AG04449 (cell line): Measurements from ENCODE around the gene KIAA1755.
A peak's percentile ranks its signal among the peaks of the same experiment; 100 is the strongest.

Experiments
- CTCF ChIA-PET: fragments of 350-600 bp; formaldehyde crosslinking; extraction: SDS; loops from one replicate; lab custom pipeline; 2021; ENCODE audit warnings: antibody characterized with exemption; lab: Yijun Ruan, JAX
- POLR2A ChIA-PET: fragments of 400-600, 350-600 bp; formaldehyde crosslinking; extraction: SDS; loops from one replicate; lab custom pipeline; 2020; ENCODE audit warnings: antibody characterized with exemption, inconsistent platforms; lab: Yijun Ruan, JAX
- DNase-seq: peaks from one replicate; pipeline ENCODE4 v3.0.0-alpha.2; 2010; ENCODE audit warnings: low read depth, low spot score
- H3K4me3 ChIP-seq: 2 replicates; pipeline ENCODE4 v1.5.1; 2011; ENCODE audit warnings: low read depth, mild to moderate bottlenecking, control low read depth, low read length
- CTCF ChIP-seq: IDR thresholded peaks from one replicate; pipeline ENCODE4 v1.5.1; 2011; ENCODE audit warnings: mild to moderate bottlenecking, moderate library complexity, low read length, control low read depth, inconsistent platforms; ENCODE audit not compliant: insufficient read depth; ENCODE audit errors: missing control alignments

Gene KIAA1755

GRCh38 chr20:38260378-38261053 lies at the start of gene KIAA1755:
KIAA1755 (minus strand) TSS chr20:38260735; CDS start chr20:38260500, 235 bp downstream.
- DNase-seq, result no peak
- TF ChIP-seq CTCF, result no peak
- POLR2A ChIA-PET, result no interaction called here
- peak within 1 kb of the TSS; percentile 47 for H3K4me3 ChIP-seq
- CTCF ChIA-PET, result interaction anchor here (1.2 kb wide), 1 partner anchor 30 kb away, joined by 8 read pairs; no protein-coding TSS in a partner anchor

GRCh38 chr20:38308447-38308846 lies 47.9 kb upstream of the KIAA1755 start:
- ChIA-PET POLR2A (no interaction called here), CTCF (interaction anchor here (0.8 to 15.7 kb wide), 6 partner anchors 8 to 80 kb away, joined by 3 to 250 read pairs (median 5); no protein-coding TSS in a partner anchor)
- TF ChIP-seq CTCF, result no peak
- no peak for DNase-seq
- H3K4me3 ChIP-seq, result no peak overlapping the region

GRCh38 chr20:38308047-38308438 lies 47.5 kb upstream of the KIAA1755 start:
- ChIA-PET CTCF (interaction anchor here (0.8 to 15.7 kb wide), 6 partner anchors 9 to 250 kb away, joined by 3 to 250 read pairs (median 5); no protein-coding TSS in a partner anchor), POLR2A (no interaction called here)
- DNase-seq, result no peak
- no peak overlapping the region for H3K4me3 ChIP-seq
- no peak for TF ChIP-seq CTCF

GRCh38 chr20:38307371-38308046 lies 47.0 kb upstream of the KIAA1755 start:
- H3K4me3 ChIP-seq, result no peak overlapping the region
- TF ChIP-seq CTCF, result no peak
- DNase-seq, result peak; percentile 19
- POLR2A ChIA-PET, result no interaction called here
- CTCF ChIA-PET, result interaction anchor here (1.0 to 15.7 kb wide), 6 partner anchors 11 to 249 kb away, joined by 3 to 250 read pairs (median 5); no protein-coding TSS in a partner anchor

- POLR2A ChIA-PET, result no interaction called here
- no peak overlapping the region for H3K4me3 ChIP-seq
- DNase-seq, result no peak
- CTCF ChIA-PET, result interaction anchor here (1.1 to 15.7 kb wide), 5 partner anchors 12 to 233 kb away, joined by 3 to 250 read pairs (median 4); no protein-coding TSS in a partner anchor
- TF ChIP-seq CTCF, result no peak
Measured at GRCh38 chr20:38306379-38306778, 45.8 kb upstream of the KIAA1755 start.

- no peak for TF ChIP-seq CTCF
- H3K4me3 ChIP-seq, result no peak overlapping the region
- no peak for DNase-seq
- ChIA-PET POLR2A (no interaction called here), CTCF (interaction anchor here (0.9 to 15.7 kb wide), 10 partner anchors 13 to 232 kb away, joined by 3 to 250 read pairs (median 4); no protein-coding TSS in a partner anchor)
Measured at GRCh38 chr20:38305541-38305940, 45.0 kb upstream of the KIAA1755 start.
